Glutamatergic neuron (in vitro differentiated cells): ENCODE measurements around the gene SERTAD3. TPM values are rescaled to one million over a fixed set of nuclear protein-coding genes. Genes with fewer than 3 reads are reported as not detected.
A peak's percentile ranks its signal among the peaks of the same experiment; 100 is the strongest.

Source experiments
- DNase-seq: peaks from one replicate; pipeline ENCODE4 v3.0.0; 2022
- H3K27ac Mint-ChIP-seq: one replicate; pipeline ENCODE4 v1.8.0; 2020; ENCODE audit warnings: mild to moderate bottlenecking, mixed read lengths, inconsistent platforms; ENCODE audit not compliant: unreplicated experiment
- H3K27me3 Mint-ChIP-seq: one replicate; pipeline ENCODE4 v1.8.0; 2020; ENCODE audit warnings: mild to moderate bottlenecking, moderate library complexity, mixed read lengths, inconsistent platforms; ENCODE audit not compliant: unreplicated experiment
- H3K36me3 Mint-ChIP-seq: one replicate; pipeline ENCODE4 v1.8.0; 2020; ENCODE audit warnings: mild to moderate bottlenecking, mixed read lengths, inconsistent platforms; ENCODE audit not compliant: unreplicated experiment
- H3K4me1 Mint-ChIP-seq: one replicate; pipeline ENCODE4 v1.8.0; 2020; ENCODE audit warnings: mild to moderate bottlenecking, low read depth, mixed read lengths, inconsistent platforms; ENCODE audit not compliant: unreplicated experiment
- H3K4me3 Mint-ChIP-seq: one replicate; pipeline ENCODE4 v1.8.0; 2020; ENCODE audit warnings: mild to moderate bottlenecking, mixed read lengths, inconsistent platforms; ENCODE audit not compliant: unreplicated experiment
- H3K9me3 Mint-ChIP-seq: one replicate; pipeline ENCODE4 v1.8.0; 2020; ENCODE audit warnings: mild to moderate bottlenecking, moderate library complexity, mixed read lengths, inconsistent platforms; ENCODE audit not compliant: unreplicated experiment
- CTCF ChIP-seq: fragments of 200-600 bp; sonication (generic); IDR thresholded peaks from one replicate; pipeline ENCODE4 v1.5.0; 2021; ENCODE audit not compliant: partially characterized antibody, unreplicated experiment
- total RNA-seq: library from RNA; stranded (reverse); fragmentation: NEBNext Ultra II Directional; extraction: Animal tissue kit (Norgen Biotek cat#: 25700); gene quantifications from one replicate; pipeline ENCODE4 v1.2.1, GENCODE V29; 2021; ENCODE audit not compliant: unreplicated experiment

SERTAD3 gene
- total RNA-seq, 1 donor from 2014 or later: 30.1 TPM

GRCh38 chr19:40421993-40422747 is 22.0 kb downstream of the SERTAD3 start:
- Mint-ChIP-seq H3K4me1 (peaks cover 27% of the 10 kb centered on the region), H3K9me3 (peaks cover 8% of the 10 kb centered on the region), H3K4me3 (peak overlapping the region; percentile 18), H3K36me3 (no peaks in the 10 kb centered on the region), H3K27me3 (peaks cover 11% of the 10 kb centered on the region), H3K27ac (peak overlapping the region; percentile 49)
- DNase-seq: no peak
- TF ChIP-seq CTCF: no peak

DNA sequence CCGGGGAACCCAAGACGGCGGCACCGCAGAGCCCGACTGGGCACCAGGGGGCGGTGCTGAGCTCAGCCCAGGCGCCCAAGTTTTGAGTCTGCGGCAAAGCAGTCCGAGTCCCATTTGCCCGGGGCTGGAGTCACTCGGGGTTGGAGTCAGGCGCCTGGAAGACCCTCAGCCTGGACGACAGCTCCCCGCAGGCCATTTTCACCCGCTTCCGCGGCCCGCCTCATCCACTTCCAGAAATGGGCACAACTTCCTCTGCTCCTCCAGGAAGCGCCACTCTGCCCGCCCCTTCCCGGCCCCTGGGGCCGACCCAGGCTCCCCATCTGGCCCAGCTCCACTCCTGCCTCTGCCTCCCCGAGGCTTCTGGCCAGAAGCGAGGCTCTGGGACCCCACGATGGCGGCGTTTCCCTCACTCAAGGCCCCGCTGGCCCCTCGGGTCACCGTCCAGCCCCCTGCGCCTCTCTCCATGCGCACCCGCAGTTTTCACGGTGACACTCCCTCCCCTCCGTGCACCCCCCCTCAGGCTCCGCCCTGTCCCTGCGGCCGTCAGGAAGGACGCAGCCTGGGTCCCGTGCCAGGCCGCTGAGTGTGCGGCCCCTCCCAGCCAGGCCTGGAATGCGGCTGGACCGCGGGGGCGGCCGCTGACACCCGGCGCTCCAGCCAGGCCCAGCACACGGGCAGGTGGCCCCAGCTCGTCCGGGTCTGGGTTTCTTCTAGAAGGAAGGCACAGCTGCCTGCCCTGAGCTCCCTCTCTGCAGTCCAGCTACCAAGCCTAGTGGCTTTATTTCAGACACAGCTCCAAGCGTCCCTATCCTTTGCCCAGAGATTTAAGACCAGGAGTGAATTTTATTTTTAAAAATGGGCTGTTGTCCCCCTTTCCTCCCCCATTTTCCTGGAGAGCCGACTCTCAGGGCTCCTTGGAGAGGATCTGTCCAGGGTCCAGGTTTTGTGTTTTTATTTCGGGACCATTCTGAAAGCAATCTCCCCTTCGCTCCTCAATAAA is 23.1 kb downstream of the SERTAD3 start:
- DNase-seq: peak; percentile 89
- peaks cover 11% of the 10 kb centered on the region for H3K9me3 Mint-ChIP-seq
- H3K27me3 Mint-ChIP-seq: peaks cover 11% of the 10 kb centered on the region
- TF ChIP-seq CTCF: peak; percentile 94
- peak overlapping the region; percentile 75 for H3K4me3 Mint-ChIP-seq
- peak overlapping the region; percentile 82 for H3K27ac Mint-ChIP-seq
- no peaks in the 10 kb centered on the region for H3K36me3 Mint-ChIP-seq
- H3K4me1 Mint-ChIP-seq: peaks cover 30% of the 10 kb centered on the region

DNA sequence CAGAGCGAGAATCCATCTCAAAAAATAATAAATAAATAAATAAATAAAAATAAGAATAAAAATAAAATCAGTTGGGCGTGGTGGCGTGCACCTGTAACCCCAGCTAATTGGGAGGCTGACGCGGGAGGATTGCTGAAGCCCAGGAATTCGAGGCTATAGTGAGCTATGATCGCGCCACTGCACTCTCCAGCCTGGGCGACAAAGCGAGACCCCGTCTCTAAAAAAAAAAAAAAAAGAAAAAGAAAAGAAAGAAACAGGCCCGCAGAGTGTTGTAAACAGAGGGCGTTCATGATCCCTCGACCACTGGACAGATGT is 23.7 kb downstream of the SERTAD3 start:
- H3K4me1 Mint-ChIP-seq: peaks cover 30% of the 10 kb centered on the region
- no peaks in the 10 kb centered on the region for H3K36me3 Mint-ChIP-seq
- H3K4me3 Mint-ChIP-seq: peak overlapping the region; percentile 75
- H3K9me3 Mint-ChIP-seq: peaks cover 12% of the 10 kb centered on the region
- peak overlapping the region; percentile 71 for H3K27ac Mint-ChIP-seq
- no peak for DNase-seq
- peaks cover 8% of the 10 kb centered on the region for H3K27me3 Mint-ChIP-seq
- no peak for TF ChIP-seq CTCF

- no peak for DNase-seq
- peak overlapping the region; percentile 57 for H3K4me3 Mint-ChIP-seq
- no peak for TF ChIP-seq CTCF
- peaks cover 28% of the 10 kb centered on the region for H3K4me1 Mint-ChIP-seq
- H3K27me3 Mint-ChIP-seq: peaks cover 8% of the 10 kb centered on the region
- peaks cover 9% of the 10 kb centered on the region for H3K9me3 Mint-ChIP-seq
- H3K27ac Mint-ChIP-seq: peak overlapping the region; percentile 71
- H3K36me3 Mint-ChIP-seq: no peaks in the 10 kb centered on the region
Observed at GRCh38 chr19:40419780-40420179, 24.4 kb downstream of the SERTAD3 start.
